CD14-positive monocyte (primary cell): ENCODE results near the gene MPL. TPM values are rescaled to one million over a fixed set of nuclear protein-coding genes. Genes with fewer than 3 reads are reported as not detected.

Experiments used
- DNase-seq, 3 donors: peaks; one replicate each; pipeline ENCODE4 v3.0.0-alpha.2; 2011 to 2022
- H2AFZ ChIP-seq: 2 replicates; pipeline ENCODE4 v1.6.0; 2012; ENCODE audit warnings: mild to moderate bottlenecking, low read depth, low read length, inconsistent platforms; ENCODE audit not compliant: insufficient read depth, poor library complexity, severe bottlenecking
- H3K27ac ChIP-seq, 2 donors: 1 replicate in 1 of 2; 2 replicates in 1 of 2; pipeline ENCODE4 v1.5.1; 2012 to 2013; ENCODE audit warnings: low read length in 2 of 2, control low read depth in 1 of 2, inconsistent platforms in 1 of 2, low read depth in 1 of 2, mild to moderate bottlenecking in 1 of 2
- H3K27me3 ChIP-seq, 2 donors: one replicate each; pipeline versions ENCODE4 v1.6.0 to v1.6.1; 2011 to 2013; ENCODE audit warnings: low read length in 2 of 2; ENCODE audit not compliant: control insufficient read depth in 2 of 2, insufficient read depth in 2 of 2
- H3K36me3 ChIP-seq, 2 donors: replicated peaks in 1 of 2; 1 replicate in 1 of 2; 2 replicates in 1 of 2; pipeline versions ENCODE4 v1.5.1 to v1.6.1; 2012 to 2013; ENCODE audit warnings: low read length in 2 of 2, control low read depth in 1 of 2, inconsistent platforms in 1 of 2, mild to moderate bottlenecking in 1 of 2; ENCODE audit not compliant: insufficient read depth in 2 of 2, control insufficient read depth in 1 of 2
- H3K4me1 ChIP-seq, 2 donors: 1 replicate in 1 of 2; 2 replicates in 1 of 2; pipeline versions ENCODE4 v1.5.1 to v1.6.1; 2012 to 2013; ENCODE audit warnings: low read length in 2 of 2, control low read depth in 1 of 2, inconsistent platforms in 1 of 2, mild to moderate bottlenecking in 1 of 2, moderate library complexity in 1 of 2; ENCODE audit not compliant: insufficient read depth in 2 of 2, control insufficient read depth in 1 of 2
- H3K4me2 ChIP-seq: replicated peaks from 2 replicates; pipeline ENCODE3; 2012; ENCODE audit warnings: low read length, moderate library complexity, mild to moderate bottlenecking; ENCODE audit not compliant: poor library complexity, severe bottlenecking; ENCODE audit errors: extremely low read depth
- H3K4me3 ChIP-seq, 3 experiments: fragments of 200-600 bp in 1 of 3; sonication (generic) in 1 of 3; replicated peaks in 1 of 3; 1 replicate in 2 of 3; 2 replicates in 1 of 3; pipeline ENCODE4 v1.5.1; 2011 to 2013; ENCODE audit warnings: low read length in 3 of 3, mild to moderate bottlenecking in 3 of 3, control low read depth in 2 of 3, low read depth in 2 of 3, inconsistent platforms in 1 of 3, moderate library complexity in 1 of 3
- H3K79me2 ChIP-seq: 2 replicates; pipeline ENCODE4 v1.6.0; 2012; ENCODE audit warnings: mild to moderate bottlenecking, control low read depth, inconsistent platforms, low read length, moderate library complexity; ENCODE audit not compliant: insufficient read depth
- H3K9ac ChIP-seq: 2 replicates; pipeline ENCODE4 v1.6.0; 2017; ENCODE audit warnings: low read length, mild to moderate bottlenecking; ENCODE audit not compliant: insufficient read depth, poor library complexity, severe bottlenecking
- H3K9me3 ChIP-seq, 2 donors: replicated peaks in 1 of 2; 1 replicate in 1 of 2; 2 replicates in 1 of 2; pipeline versions ENCODE4 v1.5.1 to v1.6.1; 2012 to 2013; ENCODE audit warnings: low read length in 2 of 2, control low read depth in 1 of 2; ENCODE audit not compliant: control insufficient read depth in 1 of 2, insufficient read depth in 1 of 2
- H4K20me1 ChIP-seq: 2 replicates; pipeline ENCODE4 v1.6.0; 2012; ENCODE audit warnings: mild to moderate bottlenecking, low read length, control low read depth, moderate library complexity; ENCODE audit not compliant: insufficient read depth
- H3K27ac Mint-ChIP-seq, 7 donors: one replicate each; pipeline ENCODE4 v1.8.0; 2020; ENCODE audit warnings: mild to moderate bottlenecking in 7 of 7, mixed read lengths in 7 of 7, moderate library complexity in 6 of 7, inconsistent platforms in 2 of 7
- H3K27me3 Mint-ChIP-seq, 3 donors: one replicate each; pipeline ENCODE4 v1.8.0; 2021 to 2022; ENCODE audit warnings: low read depth in 3 of 3, mild to moderate bottlenecking in 3 of 3, mixed read lengths in 3 of 3, moderate library complexity in 3 of 3, inconsistent platforms in 1 of 3
- H3K36me3 Mint-ChIP-seq, 2 donors: one replicate each; pipeline ENCODE4 v1.8.0; 2020; ENCODE audit warnings: mixed read lengths in 2 of 2, inconsistent platforms in 1 of 2, mild to moderate bottlenecking in 1 of 2
- H3K4me1 Mint-ChIP-seq: one replicate; pipeline ENCODE4 v1.8.0; 2020; ENCODE audit warnings: mild to moderate bottlenecking, mixed read lengths
- H3K4me3 Mint-ChIP-seq, 2 donors: one replicate each; pipeline ENCODE4 v1.8.0; 2020; ENCODE audit warnings: mild to moderate bottlenecking in 2 of 2, mixed read lengths in 2 of 2, moderate library complexity in 1 of 2
- H3K9me3 Mint-ChIP-seq, 7 donors: one replicate each; pipeline ENCODE4 v1.8.0; 2020 to 2022; ENCODE audit warnings: mixed read lengths in 7 of 7, mild to moderate bottlenecking in 6 of 7, moderate library complexity in 6 of 7, inconsistent platforms in 2 of 7
- WGBS: methylation state at CpG from one replicate; pipeline ENCODE4 v1.1.5; 2013; ENCODE audit warnings: missing lambda C conversion rate; ENCODE audit not compliant: insufficient coverage; 5-methylcytosine and 5-hydroxymethylcytosine counted together
- intact Hi-C, 2 donors: fragments of 100-400 bp; cut with micrococcal nuclease; formaldehyde crosslinking; loops; one replicate each; pipeline versions ENCODE4 v1.15.0 to v1.15.1; 2023
- polyA plus RNA-seq, 3 donors: library from polyadenylated mRNA; depleted of rRNA in 1 of 3; unstranded in 2 of 3; stranded (reverse) in 1 of 3; fragments of 300-500 nt in 2 of 3; fragments of >200 nt in 1 of 3; fragmentation: Illumina TruSeq in 2 of 3; gene quantifications; 1 replicate in 2 of 3; 2 replicates in 1 of 3; pipeline ENCODE4 v1.2.3, GENCODE V29; 2012 to 2021
- TF ChIP-seq, protein P1 (sequence below): fragments of 200-600 bp; IDR thresholded peaks from one replicate; pipeline ENCODE4 v1.8.0; 2022; ENCODE audit warnings: antibody characterized with exemption, mild to moderate bottlenecking

Gene MPL
- polyA plus RNA-seq, 3 donors, result not detected

GRCh38 chr1:43329995-43330751 is 7.4 kb upstream of the MPL start:
- Mint-ChIP-seq H3K4me3 (peak overlapping the region in 1 of 2 donors; percentile 74), H3K9me3 (peaks cover 4 to 21% (median 16%) of the 10 kb centered on the region in 7 donors), H3K27me3 (peaks cover 0 to 7% (median 4%) of the 10 kb centered on the region in 3 donors), H3K27ac (peak overlapping the region in 6 of 7 donors; percentile 2 to 62 (median 44)), H3K36me3 (no peaks in the 10 kb centered on the region), H3K4me1 (peaks cover 12% of the 10 kb centered on the region)
- H3K36me3 ChIP-seq, result no peaks in the 10 kb centered on the region
- no peaks in the 10 kb centered on the region for H4K20me1 ChIP-seq
- peak overlapping the region; percentile 82 for H2AFZ ChIP-seq
- H3K9me3 ChIP-seq, result peaks cover 0 to 4% of the 10 kb centered on the region in 2 donors
- H3K27ac ChIP-seq, result peak overlapping the region; percentile 28 to 59
- peak overlapping the region in 1 of 3 experiments; percentile 44 for H3K4me3 ChIP-seq
- peak overlapping the region; percentile 51 for H3K9ac ChIP-seq
- peak; percentile 46 to 74 (median 52) for DNase-seq
- TF ChIP-seq, protein P1, sequence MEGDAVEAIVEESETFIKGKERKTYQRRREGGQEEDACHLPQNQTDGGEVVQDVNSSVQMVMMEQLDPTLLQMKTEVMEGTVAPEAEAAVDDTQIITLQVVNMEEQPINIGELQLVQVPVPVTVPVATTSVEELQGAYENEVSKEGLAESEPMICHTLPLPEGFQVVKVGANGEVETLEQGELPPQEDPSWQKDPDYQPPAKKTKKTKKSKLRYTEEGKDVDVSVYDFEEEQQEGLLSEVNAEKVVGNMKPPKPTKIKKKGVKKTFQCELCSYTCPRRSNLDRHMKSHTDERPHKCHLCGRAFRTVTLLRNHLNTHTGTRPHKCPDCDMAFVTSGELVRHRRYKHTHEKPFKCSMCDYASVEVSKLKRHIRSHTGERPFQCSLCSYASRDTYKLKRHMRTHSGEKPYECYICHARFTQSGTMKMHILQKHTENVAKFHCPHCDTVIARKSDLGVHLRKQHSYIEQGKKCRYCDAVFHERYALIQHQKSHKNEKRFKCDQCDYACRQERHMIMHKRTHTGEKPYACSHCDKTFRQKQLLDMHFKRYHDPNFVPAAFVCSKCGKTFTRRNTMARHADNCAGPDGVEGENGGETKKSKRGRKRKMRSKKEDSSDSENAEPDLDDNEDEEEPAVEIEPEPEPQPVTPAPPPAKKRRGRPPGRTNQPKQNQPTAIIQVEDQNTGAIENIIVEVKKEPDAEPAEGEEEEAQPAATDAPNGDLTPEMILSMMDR, result no peak
- H3K4me1 ChIP-seq, result peaks cover 13 to 16% of the 10 kb centered on the region in 2 donors
- no peaks in the 10 kb centered on the region for H3K27me3 ChIP-seq
- H3K4me2 ChIP-seq, result peak overlapping the region; percentile 57
- 10% methylated on average over 4 of the region's 6 CpGs for WGBS
- intact Hi-C loops, result no loop called here
- H3K79me2 ChIP-seq, result no peaks in the 10 kb centered on the region

DNA sequence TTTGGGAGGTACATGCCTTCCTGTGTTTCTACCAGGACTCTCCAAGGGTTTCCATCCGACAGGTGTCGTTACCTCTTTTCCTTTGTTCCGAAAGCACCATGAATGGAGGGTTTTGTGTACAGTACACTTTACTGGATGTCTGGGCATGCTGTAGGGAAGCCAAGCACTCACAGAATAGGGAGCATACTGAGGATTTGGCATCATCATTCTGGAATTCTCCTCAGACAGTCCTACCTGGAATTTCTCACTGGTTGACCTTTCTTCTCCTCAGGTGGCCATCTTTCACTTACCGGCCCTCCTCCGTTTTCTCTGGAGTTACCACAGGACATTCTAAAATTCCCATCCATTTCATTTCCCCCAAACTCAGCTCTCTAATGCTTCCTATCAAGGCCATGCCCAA is 5.9 kb upstream of the MPL start:
- no peak for DNase-seq
- Histone ChIP-seq H3K27ac (no peak overlapping the region), H3K79me2 (no peaks in the 10 kb centered on the region), H2AFZ (no peak overlapping the region), H3K4me2 (no peak overlapping the region), H3K9me3 (peaks cover 0 to 4% of the 10 kb centered on the region in 2 donors), H3K36me3 (no peaks in the 10 kb centered on the region), H3K4me1 (peaks cover 13 to 16% of the 10 kb centered on the region in 2 donors), H3K27me3 (no peaks in the 10 kb centered on the region), H3K9ac (no peak overlapping the region), H4K20me1 (no peaks in the 10 kb centered on the region), H3K4me3 (no peak overlapping the region)
- TF ChIP-seq, protein P1, result no peak
- peaks cover 0 to 6% (median 4%) of the 10 kb centered on the region in 3 donors for H3K27me3 Mint-ChIP-seq
- no peaks in the 10 kb centered on the region for H3K36me3 Mint-ChIP-seq
- 94% methylated on average over 4 of the region's 5 CpGs for WGBS
- no peak overlapping the region for H3K27ac Mint-ChIP-seq
- H3K9me3 Mint-ChIP-seq, result peaks cover 4 to 12% (median 7%) of the 10 kb centered on the region in 7 donors
- peaks cover 12% of the 10 kb centered on the region for H3K4me1 Mint-ChIP-seq
- no peak overlapping the region for H3K4me3 Mint-ChIP-seq
- intact Hi-C loops, result no loop called here
